GM18951 (cell line): Measurements from ENCODE around the gene MAGEA11.
"Not testable (repeated sequence)": the region's sequence is repeated elsewhere in the genome, so short reads cannot be mapped to it uniquely, and the experiment has no call there.

ENCODE experiments used
- POLR2A ChIP-seq: IDR thresholded peaks from 4 replicates; pipeline ENCODE4 v1.6.1; 2011; ENCODE audit warnings: mild to moderate bottlenecking; ENCODE audit not compliant: insufficient read length, insufficient read depth; ENCODE audit errors: extremely low read depth
- in situ Hi-C: fragments of 300-500 bp; cut with MboI; formaldehyde crosslinking; loops from one replicate; pipeline ENCODE4 v1.12.0; 2022; ENCODE audit warnings: low sequenced_read_pairs, mixed read lengths, inconsistent platforms; ENCODE audit not compliant: unreplicated experiment

Gene MAGEA11, protein sequence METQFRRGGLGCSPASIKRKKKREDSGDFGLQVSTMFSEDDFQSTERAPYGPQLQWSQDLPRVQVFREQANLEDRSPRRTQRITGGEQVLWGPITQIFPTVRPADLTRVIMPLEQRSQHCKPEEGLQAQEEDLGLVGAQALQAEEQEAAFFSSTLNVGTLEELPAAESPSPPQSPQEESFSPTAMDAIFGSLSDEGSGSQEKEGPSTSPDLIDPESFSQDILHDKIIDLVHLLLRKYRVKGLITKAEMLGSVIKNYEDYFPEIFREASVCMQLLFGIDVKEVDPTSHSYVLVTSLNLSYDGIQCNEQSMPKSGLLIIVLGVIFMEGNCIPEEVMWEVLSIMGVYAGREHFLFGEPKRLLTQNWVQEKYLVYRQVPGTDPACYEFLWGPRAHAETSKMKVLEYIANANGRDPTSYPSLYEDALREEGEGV

GRCh38 chrX:149711545-149712236, at the start of gene MAGEA11:
MAGEA11 (plus strand) TSS chrX:149712060; CDS start chrX:149713160, 1,100 bp downstream.
- in situ Hi-C loops = no loop called here
- no peak for TF ChIP-seq POLR2A

- in situ Hi-C loops = not testable (repeated sequence)
These were observed 36.8 kb upstream of the MAGEA11 start for GRCh38 chrX:149675088-149675487.

DNA sequence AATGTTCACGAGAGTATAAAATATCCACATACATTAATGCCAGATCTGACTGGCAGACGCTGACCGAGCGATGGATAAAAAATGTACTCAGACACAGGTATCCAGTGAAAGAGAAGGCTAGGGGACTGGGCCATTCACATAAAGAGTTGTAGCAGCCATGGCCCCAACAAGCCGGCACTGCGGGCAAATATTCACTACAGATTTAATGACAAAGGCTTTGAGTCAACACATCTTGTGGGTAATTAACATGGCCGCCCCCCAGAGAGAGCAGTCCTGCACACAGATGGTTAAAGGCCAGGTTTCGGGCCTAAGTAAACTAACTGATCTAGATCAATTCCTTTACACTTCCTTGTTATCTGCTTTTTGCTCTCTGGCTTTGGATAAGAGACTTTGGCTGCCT, 36.3 kb upstream of the MAGEA11 start:
- in situ Hi-C loops = not testable (repeated sequence)

- in situ Hi-C loops = not testable (repeated sequence)
These were observed 32.6 kb upstream of the MAGEA11 start for GRCh38 chrX:149679164-149679678.

DNA sequence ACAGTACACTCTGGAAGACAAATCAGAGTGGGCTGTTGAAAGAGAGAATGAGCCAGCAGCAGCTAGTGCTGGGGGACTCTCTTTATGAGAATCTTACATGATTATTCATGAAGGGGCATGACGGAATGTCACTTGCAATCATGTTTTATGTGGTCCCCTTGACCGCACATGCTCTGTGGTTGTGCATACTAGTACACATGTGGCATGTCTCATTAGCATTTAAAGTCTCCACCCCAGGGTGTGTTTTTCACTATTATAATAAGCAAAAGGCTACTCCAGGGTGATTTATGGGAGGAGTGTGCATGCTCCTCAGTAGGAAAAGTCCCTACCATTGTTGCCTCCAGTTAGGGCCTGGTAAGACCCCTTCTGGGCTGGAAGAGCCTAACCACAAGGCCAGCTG, 30.7 kb upstream of the MAGEA11 start:
- no peak for TF ChIP-seq POLR2A
- in situ Hi-C loops = no loop called here

- in situ Hi-C loops = no loop called here
These were observed 29.8 kb upstream of the MAGEA11 start for GRCh38 chrX:149682031-149682430.

GRCh38 chrX:149682956-149683947, 28.6 kb upstream of the MAGEA11 start:
- no peak for TF ChIP-seq POLR2A
- in situ Hi-C loops = no loop called here

More at GRCh38 chrX:149682031-149682430, 29.8 kb upstream of the MAGEA11 start:
- no peak for TF ChIP-seq POLR2A

DNA sequence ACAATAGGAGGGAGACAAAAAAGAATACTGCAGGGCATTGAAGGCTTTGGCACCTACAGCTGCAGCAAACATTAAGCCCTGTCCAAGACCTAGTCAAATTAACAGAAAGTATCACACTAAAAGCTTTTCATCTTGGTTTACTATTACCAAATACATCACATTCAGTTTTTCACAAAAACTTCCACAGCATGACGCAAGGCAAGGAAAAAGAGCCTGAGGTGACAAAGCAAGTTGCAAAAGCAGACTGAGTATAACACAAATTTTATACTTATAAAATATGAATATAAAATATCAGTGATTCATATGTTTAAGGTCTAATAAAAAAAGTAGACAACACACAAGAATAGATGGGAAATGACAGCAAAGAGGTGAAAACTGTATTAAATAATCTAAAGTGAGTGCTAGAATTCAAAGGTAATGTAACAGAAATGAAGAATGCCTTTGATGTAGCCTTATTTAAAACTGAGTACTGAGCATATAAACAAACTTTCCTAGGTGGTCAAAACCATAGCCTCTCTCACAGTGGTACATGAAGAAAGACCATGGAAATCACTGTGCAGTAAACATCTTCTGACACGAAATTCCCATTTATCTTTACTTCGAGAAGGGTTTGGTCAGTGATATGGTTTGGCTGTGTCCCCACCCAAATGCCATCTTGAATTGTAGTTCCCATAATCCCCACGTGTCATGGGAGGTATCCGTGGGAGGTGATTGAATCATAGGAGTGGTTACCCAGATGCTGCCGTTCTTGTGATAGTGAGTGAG, 27.7 kb upstream of the MAGEA11 start:
- no peak for TF ChIP-seq POLR2A
- in situ Hi-C loops = no loop called here

GRCh38 chrX:149687991-149688390, 23.9 kb upstream of the MAGEA11 start:
- in situ Hi-C loops = no loop called here
- TF ChIP-seq POLR2A = no peak

- in situ Hi-C loops = no loop called here
- no peak for TF ChIP-seq POLR2A
These were observed 23.3 kb upstream of the MAGEA11 start for GRCh38 chrX:149688552-149688951.

DNA sequence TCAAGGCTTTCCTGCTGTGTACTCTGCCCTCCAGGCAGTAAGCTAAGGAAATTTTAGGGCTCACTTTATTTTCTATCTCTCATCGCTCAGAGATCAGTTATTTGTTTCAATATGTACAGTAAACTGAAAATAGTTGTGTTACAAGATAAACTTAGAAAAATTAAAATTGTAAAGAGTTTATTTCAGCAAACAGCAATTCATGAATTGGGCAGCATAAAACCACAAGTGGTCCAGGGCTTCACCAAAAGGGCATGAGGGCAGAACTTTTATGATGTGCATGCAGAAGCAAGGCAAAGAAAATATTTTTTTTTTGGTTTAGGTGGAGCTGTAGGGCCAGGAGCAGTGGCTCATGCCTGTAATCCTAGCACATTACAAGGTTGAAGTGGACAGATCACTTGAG, 20.1 kb upstream of the MAGEA11 start:
- in situ Hi-C loops = no loop called here
- no peak for TF ChIP-seq POLR2A

DNA sequence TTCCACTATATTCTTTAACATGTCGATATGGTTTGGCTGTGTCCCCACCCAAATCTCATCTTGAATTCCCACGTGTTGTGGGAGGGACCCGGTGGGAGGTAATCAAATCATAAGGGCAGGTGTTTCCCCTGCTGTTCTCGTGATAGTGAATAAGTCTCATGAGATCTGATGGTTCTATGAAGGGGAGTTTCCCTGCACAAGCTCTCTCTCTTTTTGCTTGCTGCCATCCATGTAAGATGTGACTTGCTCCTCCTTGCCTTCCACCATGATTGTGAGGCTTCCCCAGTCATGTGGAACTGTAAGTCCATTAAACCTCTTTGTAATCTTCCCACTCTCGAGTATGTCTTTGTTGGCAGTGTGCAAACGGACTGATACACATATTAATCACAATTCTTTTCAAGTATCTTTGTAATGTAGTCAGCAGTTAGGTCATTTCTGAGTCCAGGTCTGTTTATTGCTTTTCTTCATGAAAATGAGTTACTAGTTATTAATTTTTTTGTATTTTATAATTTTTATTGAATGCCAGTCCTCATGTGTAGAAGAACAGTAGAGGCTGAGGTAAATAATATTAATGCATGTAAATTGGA, 19.1 kb upstream of the MAGEA11 start:
- in situ Hi-C loops = not testable (repeated sequence)

- in situ Hi-C loops = no loop called here
- no peak for TF ChIP-seq POLR2A
These were observed 12.1 kb upstream of the MAGEA11 start for GRCh38 chrX:149699761-149700160.
